ENCODE measurements around the gene KHDRBS2.
A peak's percentile ranks its signal among the peaks of the same experiment; 100 is the strongest.

The KHDRBS2 gene

DNA sequence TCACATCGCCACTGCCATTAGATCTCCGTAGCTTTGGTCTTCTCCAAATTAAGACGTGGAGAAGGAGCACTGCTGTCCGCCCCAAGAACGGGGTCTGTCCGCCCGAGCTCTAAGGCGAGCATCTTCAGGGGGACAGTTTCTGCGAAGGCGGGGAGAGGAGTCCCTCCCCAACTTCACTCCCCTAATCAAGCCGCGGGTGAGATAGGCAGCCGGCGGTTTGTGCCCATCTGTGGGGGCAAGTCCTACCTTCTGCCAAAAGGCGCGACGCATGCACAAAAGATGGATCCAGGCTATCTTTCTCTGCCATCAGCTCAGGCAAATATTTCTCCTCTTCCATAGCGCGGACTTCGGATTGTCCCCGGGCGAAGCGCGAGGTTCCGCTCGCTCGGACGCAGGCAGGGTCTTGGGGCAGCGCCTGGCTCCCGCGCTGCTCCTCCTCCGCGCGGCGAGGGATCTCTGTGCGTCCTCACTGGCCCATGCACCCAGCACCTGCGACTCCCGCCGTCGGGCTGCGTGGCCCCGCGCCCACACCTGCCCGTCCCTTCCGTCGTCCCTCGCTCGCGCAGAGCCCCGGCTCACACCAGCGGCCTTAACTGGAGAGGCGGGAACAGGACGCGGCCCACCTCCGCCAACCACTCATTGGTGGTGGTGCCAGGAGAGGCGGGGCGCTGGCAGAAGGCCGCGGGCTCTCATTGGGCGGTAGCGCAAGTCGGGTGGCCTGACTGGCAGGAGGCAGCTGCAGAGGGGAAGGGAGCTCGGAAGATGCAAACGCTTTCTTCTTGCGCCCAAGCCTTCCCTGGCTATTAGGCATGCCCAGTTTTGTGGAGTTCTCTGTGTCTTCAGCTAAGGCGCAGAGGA, at the start of gene KHDRBS2:
KHDRBS2 (minus strand) TSS at position 614 of the 858 bp plus-strand sequence.
- TF ChIP-seq, protein P1, sequence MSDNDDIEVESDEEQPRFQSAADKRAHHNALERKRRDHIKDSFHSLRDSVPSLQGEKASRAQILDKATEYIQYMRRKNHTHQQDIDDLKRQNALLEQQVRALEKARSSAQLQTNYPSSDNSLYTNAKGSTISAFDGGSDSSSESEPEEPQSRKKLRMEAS (IDR thresholded peaks at IDR 0.05; ENCODE audit: low read depth, low read length) = no peak
- no peak for TF ChIP-seq MYC (IDR thresholded peaks at IDR 0.05; ENCODE audit: low read depth, low read length)
- TF ChIP-seq CTCF (IDR thresholded peaks at IDR 0.05; ENCODE audit: low read depth, low read length) = no peak
- TF ChIP-seq POLR2A (IDR thresholded peaks at IDR 0.05; ENCODE audit: extremely low read depth, insufficient read length) = no peak
- no peak for DNase-seq (ENCODE audit: low read depth)
- H3K4me3 ChIP-seq (ENCODE audit: low read depth, low read length) = no peak within 1 kb of the TSS

- TF ChIP-seq, protein P1 (IDR thresholded peaks at IDR 0.05; ENCODE audit: low read depth, low read length) = no peak
- TF ChIP-seq CTCF (IDR thresholded peaks at IDR 0.05; ENCODE audit: low read depth, low read length) (no peak), POLR2A (IDR thresholded peaks at IDR 0.05; ENCODE audit: extremely low read depth, insufficient read length) (no peak), MYC (IDR thresholded peaks at IDR 0.05; ENCODE audit: low read depth, low read length) (no peak)
- DNase-seq (ENCODE audit: low read depth) = no peak
- H3K4me3 ChIP-seq (ENCODE audit: low read depth, low read length) = no peak overlapping the region
Observed at GRCh38 chr6:62328607-62329006, 42.6 kb upstream of the KHDRBS2 start.

DNA sequence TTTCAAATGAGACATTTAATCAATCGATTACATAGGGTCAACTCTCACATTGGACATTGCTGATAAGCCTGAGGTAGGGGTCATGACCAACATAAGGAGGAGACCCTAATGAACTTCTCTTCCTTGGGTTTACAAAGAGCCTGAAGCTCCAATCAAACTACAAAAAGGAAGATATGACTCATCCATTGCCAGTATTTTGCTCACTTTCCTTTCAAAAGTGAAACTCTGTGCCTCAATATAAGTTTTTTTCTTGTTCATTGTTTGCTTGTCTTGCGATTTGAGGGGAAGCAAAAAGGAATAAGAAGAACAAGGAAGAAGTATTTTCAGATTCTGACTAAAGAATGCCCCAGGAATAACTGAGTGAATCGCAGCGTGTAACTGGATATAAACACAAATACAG, 38.8 kb upstream of the KHDRBS2 start:
- DNase-seq (ENCODE audit: low read depth) = no peak
- TF ChIP-seq POLR2A (IDR thresholded peaks at IDR 0.05; ENCODE audit: extremely low read depth, insufficient read length) (no peak), CTCF (IDR thresholded peaks at IDR 0.05; ENCODE audit: low read depth, low read length) (no peak), MYC (IDR thresholded peaks at IDR 0.05; ENCODE audit: low read depth, low read length) (no peak)
- TF ChIP-seq, protein P1 (IDR thresholded peaks at IDR 0.05; ENCODE audit: low read depth, low read length) = no peak
- no peak overlapping the region for H3K4me3 ChIP-seq (ENCODE audit: low read depth, low read length)

DNA sequence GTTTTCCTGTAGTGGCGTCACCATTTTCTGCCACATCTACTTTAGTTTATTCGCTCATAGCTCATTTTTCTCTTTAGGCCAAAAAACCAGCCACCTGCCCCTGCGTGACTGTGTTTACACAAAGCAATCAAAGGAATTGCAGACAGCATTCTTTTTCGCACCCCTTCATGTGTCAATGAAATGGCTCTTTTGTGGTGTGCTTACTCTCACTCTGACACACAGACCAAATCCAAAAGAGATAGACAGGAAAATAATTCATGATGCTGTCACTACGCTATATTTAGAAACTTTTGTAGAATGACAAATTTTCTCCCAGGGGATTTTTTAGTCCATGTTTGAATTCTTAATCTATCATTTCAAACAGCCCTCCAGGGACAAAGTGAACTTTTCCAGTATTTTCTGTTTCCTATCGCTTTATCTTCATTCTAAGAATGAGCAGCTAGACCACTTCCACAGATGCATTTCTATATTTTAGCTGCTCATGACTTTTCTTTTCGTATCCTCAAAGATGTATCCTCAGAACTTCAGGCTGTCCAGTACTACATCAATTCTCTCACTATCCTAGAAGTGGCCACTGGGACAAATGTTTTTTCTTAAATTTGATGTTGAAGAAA, 37.9 kb upstream of the KHDRBS2 start:
- DNase-seq (ENCODE audit: low read depth) = no peak
- no peak overlapping the region for H3K4me3 ChIP-seq (ENCODE audit: low read depth, low read length)
- TF ChIP-seq MYC (IDR thresholded peaks at IDR 0.05; ENCODE audit: low read depth, low read length) = no peak

- TF ChIP-seq CTCF (IDR thresholded peaks at IDR 0.05; ENCODE audit: low read depth, low read length) (no peak), MYC (IDR thresholded peaks at IDR 0.05; ENCODE audit: low read depth, low read length) (no peak), POLR2A (IDR thresholded peaks at IDR 0.05; ENCODE audit: extremely low read depth, insufficient read length) (no peak)
- TF ChIP-seq, protein P1 (IDR thresholded peaks at IDR 0.05; ENCODE audit: low read depth, low read length) = no peak
- peak; percentile 51 for DNase-seq (ENCODE audit: low read depth)
Observed at GRCh38 chr6:62298745-62299392, 12.8 kb upstream of the KHDRBS2 start.

DNA sequence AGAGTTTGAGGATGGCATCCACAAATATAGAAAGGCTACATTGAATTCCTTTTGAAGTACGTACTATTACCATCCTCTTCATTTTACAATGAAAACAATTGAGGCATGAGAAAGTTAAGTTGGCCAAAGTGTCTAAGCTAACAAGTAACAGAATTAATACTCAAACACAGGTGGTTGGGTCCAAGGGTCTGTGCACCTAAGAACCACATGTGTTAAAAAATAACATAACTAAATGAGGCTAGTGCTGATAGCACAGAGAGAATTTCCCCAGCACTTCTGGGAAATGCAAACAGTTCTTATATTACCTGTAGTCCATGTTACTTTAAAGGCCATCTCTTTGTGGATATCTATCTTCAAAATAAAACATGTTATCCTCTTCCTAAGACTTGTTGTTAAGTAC, 10.5 kb upstream of the KHDRBS2 start:
- H3K4me3 ChIP-seq (ENCODE audit: low read depth, low read length) = no peak overlapping the region
- TF ChIP-seq, protein P1 (IDR thresholded peaks at IDR 0.05; ENCODE audit: low read depth, low read length) = no peak
- TF ChIP-seq CTCF (IDR thresholded peaks at IDR 0.05; ENCODE audit: low read depth, low read length) (no peak), POLR2A (IDR thresholded peaks at IDR 0.05; ENCODE audit: extremely low read depth, insufficient read length) (no peak), MYC (IDR thresholded peaks at IDR 0.05; ENCODE audit: low read depth, low read length) (no peak)
- DNase-seq (ENCODE audit: low read depth) = no peak

More at GRCh38 chr6:62298745-62299392, 12.8 kb upstream of the KHDRBS2 start:
- H3K4me3 ChIP-seq (ENCODE audit: low read depth, low read length) = no peak overlapping the region
